IPS-18a (cell line): ENCODE results near the gene SOX5.
A peak's percentile ranks its signal among the peaks of the same experiment; 100 is the strongest.

Experiments used
- H3K27ac ChIP-seq: one replicate; pipeline ENCODE4 v1.5.1; 2013; ENCODE audit warnings: low read length
- H3K27me3 ChIP-seq: one replicate; pipeline ENCODE4 v1.6.1; 2013; ENCODE audit warnings: mild to moderate bottlenecking, low read length; ENCODE audit not compliant: control insufficient read depth, insufficient read depth
- H3K36me3 ChIP-seq: one replicate; pipeline ENCODE4 v1.6.1; 2013; ENCODE audit warnings: low read depth, low read length; ENCODE audit not compliant: control insufficient read depth
- H3K4me1 ChIP-seq: one replicate; pipeline ENCODE4 v1.6.1; 2013; ENCODE audit warnings: low read depth, low read length; ENCODE audit not compliant: control insufficient read depth
- H3K4me3 ChIP-seq: one replicate; pipeline ENCODE4 v1.5.1; 2013; ENCODE audit warnings: low read length
- H3K9ac ChIP-seq: one replicate; pipeline ENCODE4 v1.6.1; 2013; ENCODE audit warnings: mild to moderate bottlenecking, low read length, moderate library complexity
- H3K9me3 ChIP-seq: one replicate; pipeline ENCODE4 v1.6.1; 2013; ENCODE audit warnings: low read depth, low read length; ENCODE audit not compliant: control insufficient read depth

Gene SOX5

GRCh38 chr12:23906329-23906728 is 43.1 kb downstream of the SOX5 start:
- H3K4me1 ChIP-seq, result peaks cover 4% of the 10 kb centered on the region
- no peak overlapping the region for H3K9ac ChIP-seq

GRCh38 chr12:23899434-23899833 is 50.0 kb downstream of the SOX5 start:
- Histone ChIP-seq H3K9me3 (no peaks in the 10 kb centered on the region), H3K4me3 (no peak overlapping the region), H3K27me3 (no peaks in the 10 kb centered on the region), H3K27ac (no peak overlapping the region), H3K36me3 (no peaks in the 10 kb centered on the region), H3K9ac (no peak overlapping the region), H3K4me1 (peaks cover 11% of the 10 kb centered on the region)

More at GRCh38 chr12:23906329-23906728, 43.1 kb downstream of the SOX5 start:
- Histone ChIP-seq H3K9me3 (no peaks in the 10 kb centered on the region), H3K27ac (no peak overlapping the region), H3K36me3 (no peaks in the 10 kb centered on the region), H3K27me3 (no peaks in the 10 kb centered on the region), H3K4me3 (no peak overlapping the region)

- Histone ChIP-seq H3K36me3 (no peaks in the 10 kb centered on the region), H3K4me1 (peaks cover 11% of the 10 kb centered on the region), H3K4me3 (no peak overlapping the region), H3K27me3 (no peaks in the 10 kb centered on the region), H3K27ac (no peak overlapping the region), H3K9ac (no peak overlapping the region), H3K9me3 (no peaks in the 10 kb centered on the region)
Observed at GRCh38 chr12:23898121-23898520, 51.3 kb downstream of the SOX5 start.

GRCh38 chr12:23895792-23896218 is 53.7 kb downstream of the SOX5 start:
- no peaks in the 10 kb centered on the region for H3K9me3 ChIP-seq
- H3K4me3 ChIP-seq, result no peak overlapping the region
- H3K27me3 ChIP-seq, result no peaks in the 10 kb centered on the region
- peak overlapping the region; percentile 45 for H3K9ac ChIP-seq
- no peaks in the 10 kb centered on the region for H3K36me3 ChIP-seq
- H3K4me1 ChIP-seq, result peaks cover 11% of the 10 kb centered on the region
- peak overlapping the region; percentile 63 for H3K27ac ChIP-seq

- Histone ChIP-seq H3K27ac (no peak overlapping the region), H3K9me3 (no peaks in the 10 kb centered on the region), H3K9ac (no peak overlapping the region), H3K36me3 (no peaks in the 10 kb centered on the region), H3K27me3 (no peaks in the 10 kb centered on the region), H3K4me1 (peaks cover 11% of the 10 kb centered on the region), H3K4me3 (no peak overlapping the region)
Observed at GRCh38 chr12:23893611-23894010, 55.9 kb downstream of the SOX5 start.

GRCh38 chr12:23891115-23891514 is 58.4 kb downstream of the SOX5 start:
- Histone ChIP-seq H3K9me3 (no peaks in the 10 kb centered on the region), H3K4me1 (peaks cover 8% of the 10 kb centered on the region), H3K27me3 (no peaks in the 10 kb centered on the region), H3K36me3 (no peaks in the 10 kb centered on the region), H3K9ac (no peak overlapping the region), H3K27ac (no peak overlapping the region), H3K4me3 (no peak overlapping the region)

GRCh38 chr12:23889069-23889440 is 60.4 kb downstream of the SOX5 start:
- Histone ChIP-seq H3K36me3 (no peaks in the 10 kb centered on the region), H3K9me3 (no peaks in the 10 kb centered on the region), H3K27me3 (no peaks in the 10 kb centered on the region), H3K27ac (no peak overlapping the region), H3K4me1 (no peaks in the 10 kb centered on the region), H3K4me3 (no peak overlapping the region), H3K9ac (no peak overlapping the region)

- H3K36me3 ChIP-seq, result no peaks in the 10 kb centered on the region
- H3K27ac ChIP-seq, result no peak overlapping the region
- no peak overlapping the region for H3K9ac ChIP-seq
- no peaks in the 10 kb centered on the region for H3K9me3 ChIP-seq
- H3K4me1 ChIP-seq, result no peaks in the 10 kb centered on the region
- H3K27me3 ChIP-seq, result no peaks in the 10 kb centered on the region
- H3K4me3 ChIP-seq, result no peak overlapping the region
Observed at GRCh38 chr12:23888396-23889068, 60.9 kb downstream of the SOX5 start.

GRCh38 chr12:23887055-23887835 is 62.2 kb downstream of the SOX5 start:
- no peak overlapping the region for H3K27ac ChIP-seq
- H3K9ac ChIP-seq, result no peak overlapping the region
- H3K27me3 ChIP-seq, result no peaks in the 10 kb centered on the region
- H3K4me1 ChIP-seq, result no peaks in the 10 kb centered on the region
- no peaks in the 10 kb centered on the region for H3K9me3 ChIP-seq
- no peak overlapping the region for H3K4me3 ChIP-seq
- no peaks in the 10 kb centered on the region for H3K36me3 ChIP-seq

- Histone ChIP-seq H3K4me3 (no peak overlapping the region), H3K27me3 (no peaks in the 10 kb centered on the region), H3K27ac (no peak overlapping the region), H3K4me1 (no peaks in the 10 kb centered on the region), H3K9me3 (no peaks in the 10 kb centered on the region), H3K36me3 (no peaks in the 10 kb centered on the region), H3K9ac (no peak overlapping the region)
Observed at GRCh38 chr12:23885394-23885793, 64.1 kb downstream of the SOX5 start.

- Histone ChIP-seq H3K27me3 (no peaks in the 10 kb centered on the region), H3K4me3 (no peak overlapping the region), H3K4me1 (no peaks in the 10 kb centered on the region), H3K9me3 (no peaks in the 10 kb centered on the region), H3K27ac (no peak overlapping the region), H3K9ac (no peak overlapping the region), H3K36me3 (no peaks in the 10 kb centered on the region)
Observed at GRCh38 chr12:23884909-23885308, 64.6 kb downstream of the SOX5 start.

GRCh38 chr12:23880988-23881387 is 68.5 kb downstream of the SOX5 start:
- no peaks in the 10 kb centered on the region for H3K4me1 ChIP-seq
- H3K27me3 ChIP-seq, result no peaks in the 10 kb centered on the region
- no peaks in the 10 kb centered on the region for H3K36me3 ChIP-seq
- no peak overlapping the region for H3K4me3 ChIP-seq
- H3K27ac ChIP-seq, result no peak overlapping the region
- no peak overlapping the region for H3K9ac ChIP-seq
- no peaks in the 10 kb centered on the region for H3K9me3 ChIP-seq
